ENCODE measurements around the gene AK9. TPM values are rescaled to one million over a fixed set of nuclear protein-coding genes. Genes with fewer than 3 reads are reported as not detected.

AK9 gene
- total and polyA plus RNA-seq, 10 of the 15 experiments (the other 5 are each of a cell fraction or from before 2014, with no cell fraction given): 2.1 to 7.4 (median 4.2) TPM

GRCh38 chr6:109516929-109517328, 174.1 kb downstream of the AK9 start:
- ChIA-PET SMC1A (ENCODE audit: uncharacterized antibody, unreplicated experiment) (interaction anchor here (0.8 kb wide), 1 partner anchor 9 kb away, joined by 3 read pairs; no protein-coding TSS in a partner anchor), RAD21 (ENCODE audit: unreplicated experiment) (no interaction called here), POLR2A (no interaction called here), CTCF (no interaction called here)
- no peaks in the 10 kb centered on the region for H4K20me1 ChIP-seq (ENCODE audit: control insufficient read depth, insufficient read depth)
- intact Hi-C loops (cut with micrococcal nuclease; ENCODE audit: unreplicated experiment): no loop called here
- H3K9me3 ChIP-seq (replicated peaks; ENCODE audit: control insufficient read depth, insufficient read depth, low read length): no peaks in the 10 kb centered on the region; the same call in 2 of the 3 replicates
- in situ Hi-C loops (cut with MboI): no loop called here
- ATAC-seq: no peak
- H3K4me3 ChIP-seq: no peak overlapping the region
- H3K4me1 ChIP-seq (ENCODE audit: control insufficient read depth, insufficient read depth, low read length): no peaks in the 10 kb centered on the region
- no TSS peak for BruUV-seq (replicated peaks)
- H2AFZ ChIP-seq (ENCODE audit: control insufficient read depth, low read depth, low read length): no peak overlapping the region
- H3K27ac ChIP-seq (ENCODE audit: control insufficient read depth, insufficient read depth): no peak overlapping the region
- WGBS (ENCODE audit: insufficient coverage, insufficient replicate concordance, low lambda C conversion rate, missing lambda C conversion rate): 55% methylated on average over 3 of the region's 3 CpGs
- no peak for FAIRE-seq
- no peak for TF ChIP-seq KAT2A (conservative IDR thresholded peaks at IDR 0.05; ENCODE audit: control insufficient read depth, low read depth, low read length)
- no peak overlapping the region for H3K4me2 ChIP-seq (ENCODE audit: control insufficient read depth, insufficient read depth)
- no peaks in the 10 kb centered on the region for H3K79me2 ChIP-seq (ENCODE audit: control insufficient read depth, insufficient read depth, low read length)
- H3K9ac ChIP-seq (ENCODE audit: control insufficient read depth, insufficient read depth, low read length): no peak overlapping the region
- no peaks in the 10 kb centered on the region for H3K27me3 ChIP-seq (replicated peaks in 1 of 2; ENCODE audit: control insufficient read depth in 2 of 2, insufficient read depth in 2 of 2, low read length in 1 of 2)
- H3K36me3 ChIP-seq (ENCODE audit: control insufficient read depth in 2 of 2, insufficient read depth in 2 of 2, low read length in 1 of 2): no peaks in the 10 kb centered on the region
- DNase-seq (ENCODE audit: low read depth, low spot score): no peak

DNA sequence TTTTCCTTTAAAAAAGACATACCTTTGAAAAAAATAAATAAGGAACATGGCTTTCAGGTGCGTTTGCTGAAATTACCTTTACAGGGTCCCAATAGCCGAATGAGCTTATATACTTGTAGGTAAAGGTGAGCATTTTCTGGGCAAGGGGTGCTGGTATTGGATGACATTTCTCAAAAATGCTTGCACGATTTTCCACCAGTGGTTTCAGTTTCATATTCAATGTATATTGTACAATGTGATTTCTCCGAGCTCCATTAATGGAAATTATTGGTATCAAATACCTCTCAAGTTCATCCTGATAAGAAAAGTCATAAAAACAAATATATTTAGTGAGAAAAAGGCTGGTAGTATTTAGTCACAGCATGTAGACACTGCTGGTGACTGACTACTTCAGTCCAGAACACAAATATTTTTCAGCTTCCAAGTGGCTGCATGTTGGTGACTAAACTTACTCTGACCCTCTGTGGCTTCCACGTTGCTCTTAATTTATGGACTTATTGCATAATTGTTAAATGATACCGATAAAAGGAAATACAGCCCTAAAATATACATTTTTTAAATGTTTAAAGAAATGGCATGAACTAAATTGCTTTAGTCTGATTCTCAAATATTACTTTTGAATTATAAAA, 175.1 kb downstream of the AK9 start:
- CTCF ChIA-PET: interaction anchor here (1.6 kb wide), 1 partner anchor 524 kb away, joined by 6 read pairs; no protein-coding TSS in a partner anchor
- H3K27ac ChIP-seq (ENCODE audit: control insufficient read depth, insufficient read depth): no peak overlapping the region
- POLR2A ChIA-PET: no interaction called here
- H3K27me3 ChIP-seq (replicated peaks in 1 of 2; ENCODE audit: control insufficient read depth in 2 of 2, insufficient read depth in 2 of 2, low read length in 1 of 2): no peaks in the 10 kb centered on the region
- no TSS peak for BruUV-seq (replicated peaks)
- H2AFZ ChIP-seq (ENCODE audit: control insufficient read depth, low read depth, low read length): no peak overlapping the region
- H4K20me1 ChIP-seq (ENCODE audit: control insufficient read depth, insufficient read depth): no peaks in the 10 kb centered on the region
- RAD21 ChIA-PET (ENCODE audit: unreplicated experiment): no interaction called here
- SMC1A ChIA-PET (ENCODE audit: uncharacterized antibody, unreplicated experiment): interaction anchor here (0.8 to 1.6 kb wide), 8 partner anchors 9 to 522 kb away, joined by 3 to 5 read pairs (median 4); no protein-coding TSS in a partner anchor
- intact Hi-C loops (cut with micrococcal nuclease; ENCODE audit: unreplicated experiment) (no loop called here), in situ Hi-C loops (cut with MboI) (no loop called here)
- WGBS (ENCODE audit: insufficient coverage, insufficient replicate concordance, low lambda C conversion rate, missing lambda C conversion rate): 15% methylated on average over 6 of the region's 6 CpGs
- ATAC-seq (no peak), DNase-seq (ENCODE audit: low read depth, low spot score) (no peak), FAIRE-seq (no peak)
- H3K4me2 ChIP-seq (ENCODE audit: control insufficient read depth, insufficient read depth): no peak overlapping the region
- no peaks in the 10 kb centered on the region; the same call in 2 of the 3 replicates for H3K9me3 ChIP-seq (replicated peaks; ENCODE audit: control insufficient read depth, insufficient read depth, low read length)
- H3K4me3 ChIP-seq: no peak overlapping the region
- H3K36me3 ChIP-seq (ENCODE audit: control insufficient read depth in 2 of 2, insufficient read depth in 2 of 2, low read length in 1 of 2): no peaks in the 10 kb centered on the region
- H3K9ac ChIP-seq (ENCODE audit: control insufficient read depth, insufficient read depth, low read length): no peak overlapping the region
- no peaks in the 10 kb centered on the region for H3K79me2 ChIP-seq (ENCODE audit: control insufficient read depth, insufficient read depth, low read length)
- H3K4me1 ChIP-seq (ENCODE audit: control insufficient read depth, insufficient read depth, low read length): no peaks in the 10 kb centered on the region
- no peak for TF ChIP-seq PKNOX1 (IDR thresholded peaks at IDR 0.05)
- no peak for TF ChIP-seq MYC (IDR thresholded peaks at IDR 0.05; ENCODE audit: insufficient read depth, insufficient read length, insufficient replicate concordance, low read length, severe bottlenecking)
- TF ChIP-seq ATF2 (IDR thresholded peaks at IDR 0.05; ENCODE audit: low read length): no peak
- TF ChIP-seq GABPA (IDR thresholded peaks at IDR 0.05; ENCODE audit: low read depth): no peak
- no peak for TF ChIP-seq JUNB (IDR thresholded peaks at IDR 0.05)
- TF ChIP-seq CBX5 (IDR thresholded peaks at IDR 0.05; ENCODE audit: low read depth): no peak
- no peak for TF ChIP-seq ATF3 (IDR thresholded peaks at IDR 0.05; ENCODE audit: borderline replicate concordance, extremely low read depth, low read depth, low read length)
- no peak for TF ChIP-seq CREB1 (IDR thresholded peaks at IDR 0.05; ENCODE audit: low read depth)
- TF ChIP-seq, protein P1, sequence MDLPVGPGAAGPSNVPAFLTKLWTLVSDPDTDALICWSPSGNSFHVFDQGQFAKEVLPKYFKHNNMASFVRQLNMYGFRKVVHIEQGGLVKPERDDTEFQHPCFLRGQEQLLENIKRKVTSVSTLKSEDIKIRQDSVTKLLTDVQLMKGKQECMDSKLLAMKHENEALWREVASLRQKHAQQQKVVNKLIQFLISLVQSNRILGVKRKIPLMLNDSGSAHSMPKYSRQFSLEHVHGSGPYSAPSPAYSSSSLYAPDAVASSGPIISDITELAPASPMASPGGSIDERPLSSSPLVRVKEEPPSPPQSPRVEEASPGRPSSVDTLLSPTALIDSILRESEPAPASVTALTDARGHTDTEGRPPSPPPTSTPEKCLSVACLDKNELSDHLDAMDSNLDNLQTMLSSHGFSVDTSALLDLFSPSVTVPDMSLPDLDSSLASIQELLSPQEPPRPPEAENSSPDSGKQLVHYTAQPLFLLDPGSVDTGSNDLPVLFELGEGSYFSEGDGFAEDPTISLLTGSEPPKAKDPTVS (IDR thresholded peaks at IDR 0.05; ENCODE audit: low read depth, low read length): no peak
- no peak for TF ChIP-seq POLR2A (IDR thresholded peaks at IDR 0.05; ENCODE audit: low read depth, low read length)
- TF ChIP-seq YBX1 (IDR thresholded peaks at IDR 0.05): no peak
- TF ChIP-seq BRCA1 (IDR thresholded peaks at IDR 0.05; ENCODE audit: low read depth, low read length): no peak
- no peak for TF ChIP-seq SPI1 (IDR thresholded peaks at IDR 0.05; ENCODE audit: borderline replicate concordance, insufficient read depth, low read depth, low read length)

Data from GM12878 (cell line).